Skeletal muscle tissue (tissue), 4 donors: ENCODE measurements around the gene THY1. TPM values are rescaled to one million over a fixed set of nuclear protein-coding genes. Genes with fewer than 3 reads are reported as not detected.

ENCODE experiments used
- H3K27ac ChIP-seq: one replicate; pipeline ENCODE4 v1.7.0; 2013; ENCODE audit warnings: mild to moderate bottlenecking, low read depth, low read length, inconsistent platforms
- H3K27me3 ChIP-seq, 3 donors: one replicate each; pipeline ENCODE4 v1.7.0; 2013; ENCODE audit warnings: low read length in 3 of 3; ENCODE audit not compliant: control insufficient read depth in 3 of 3, insufficient read depth in 3 of 3
- H3K36me3 ChIP-seq, 3 donors: one replicate each; pipeline ENCODE4 v1.7.0; 2013; ENCODE audit warnings: low read length in 3 of 3; ENCODE audit not compliant: control insufficient read depth in 3 of 3, insufficient read depth in 3 of 3
- H3K4me1 ChIP-seq, 3 donors: one replicate each; pipeline ENCODE4 v1.7.0; 2013; ENCODE audit warnings: low read length in 3 of 3, mild to moderate bottlenecking in 3 of 3; ENCODE audit not compliant: control insufficient read depth in 3 of 3, insufficient read depth in 3 of 3
- H3K4me3 ChIP-seq, 3 donors: one replicate each; pipeline ENCODE4 v1.7.0; 2013; ENCODE audit warnings: low read length in 3 of 3
- H3K9ac ChIP-seq, 3 donors: one replicate each; pipeline ENCODE4 v1.7.0; 2013; ENCODE audit warnings: low read length in 3 of 3, mild to moderate bottlenecking in 3 of 3, moderate library complexity in 2 of 3, low read depth in 1 of 3
- H3K9me3 ChIP-seq, 3 donors: one replicate each; pipeline ENCODE4 v1.7.0; 2013; ENCODE audit warnings: low read length in 3 of 3; ENCODE audit not compliant: control insufficient read depth in 3 of 3
- total RNA-seq: library from RNA; depleted of rRNA; stranded (reverse); fragments of >200 nt; gene quantifications from one replicate; pipeline ENCODE4 v1.2.3, GENCODE V29; 2014
- donor health status: Osteomylitis.

Gene THY1
- total RNA-seq, 1 donor from 2014 or later, result 19.8 TPM

GRCh38 chr11:119420631-119421030 lies 2.3 kb downstream of the THY1 start:
- Histone ChIP-seq H3K36me3 (no peaks in the 10 kb centered on the region), H3K9me3 (no peaks in the 10 kb centered on the region), H3K4me3 (no peak overlapping the region), H3K9ac (no peak overlapping the region), H3K4me1 (peaks cover 13 to 23% (median 17%) of the 10 kb centered on the region in 3 donors), H3K27me3 (peaks cover 42 to 61% (median 50%) of the 10 kb centered on the region in 3 donors), H3K27ac (no peak overlapping the region)

DNA sequence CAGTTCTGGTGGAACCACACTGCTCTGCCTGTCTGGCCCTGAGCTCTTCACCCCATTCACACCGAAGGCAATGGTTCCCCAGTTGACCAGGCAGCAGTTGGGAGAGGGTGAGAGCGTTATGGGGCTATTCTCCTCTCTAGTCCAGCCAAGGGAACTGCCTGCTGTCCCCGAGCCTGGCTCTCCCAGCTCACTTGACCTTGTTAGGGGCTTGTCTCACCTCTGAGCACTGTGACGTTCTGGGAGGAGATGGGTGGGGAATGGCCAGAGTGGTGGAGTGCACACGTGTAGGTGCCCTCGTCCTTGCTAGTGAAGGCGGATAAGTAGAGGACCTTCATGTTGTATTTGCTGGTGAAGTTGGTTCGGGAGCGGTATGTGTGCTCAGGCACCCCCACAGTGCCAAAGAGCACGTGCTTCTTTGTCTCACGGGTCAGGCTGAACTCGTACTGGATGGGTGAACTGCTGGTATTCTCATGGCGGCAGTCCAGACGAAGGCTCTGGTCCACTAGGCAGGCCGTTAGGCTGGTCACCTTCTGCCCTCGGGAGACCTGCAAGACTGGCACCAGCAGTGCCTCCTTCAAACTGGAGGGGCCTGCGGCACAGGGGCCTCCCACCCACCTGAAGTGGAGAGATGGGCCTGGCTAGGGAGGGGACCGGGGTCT lies 3.0 kb downstream of the THY1 start:
- peaks cover 13 to 23% (median 17%) of the 10 kb centered on the region in 3 donors for H3K4me1 ChIP-seq
- H3K27ac ChIP-seq, result no peak overlapping the region
- H3K9ac ChIP-seq, result peak overlapping the region in 1 of 3 donors; percentile 25

DNA sequence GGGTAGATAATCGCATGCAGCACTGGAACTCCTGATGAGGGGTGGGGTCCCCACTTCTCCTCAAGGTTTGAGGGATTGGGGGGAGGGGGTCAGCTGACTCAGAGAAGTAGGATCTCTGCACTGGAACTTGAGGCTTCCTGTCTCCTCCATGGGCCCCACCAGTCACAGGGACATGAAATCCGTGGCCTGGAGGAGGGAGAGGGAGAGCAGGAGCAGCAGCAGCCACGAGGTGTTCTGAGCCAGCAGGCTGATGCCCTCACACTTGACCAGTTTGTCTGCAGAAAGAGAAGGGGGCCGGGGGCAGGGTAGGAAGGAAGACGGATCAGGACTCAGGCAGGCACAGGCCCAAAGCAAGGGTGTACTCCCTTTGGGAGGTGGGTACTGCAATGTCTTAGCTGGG lies 3.7 kb downstream of the THY1 start:
- H3K36me3 ChIP-seq, result no peaks in the 10 kb centered on the region
- H3K4me3 ChIP-seq, result no peak overlapping the region
- H3K4me1 ChIP-seq, result peaks cover 13 to 23% (median 17%) of the 10 kb centered on the region in 3 donors
- peaks cover 42 to 54% (median 44%) of the 10 kb centered on the region in 3 donors for H3K27me3 ChIP-seq
- H3K9ac ChIP-seq, result no peak overlapping the region
- no peaks in the 10 kb centered on the region for H3K9me3 ChIP-seq
- H3K27ac ChIP-seq, result no peak overlapping the region

More for the DNA sequence above, 3.0 kb downstream of the THY1 start:
- Histone ChIP-seq H3K4me3 (no peak overlapping the region), H3K36me3 (no peaks in the 10 kb centered on the region), H3K27me3 (peaks cover 42 to 59% (median 50%) of the 10 kb centered on the region in 3 donors), H3K9me3 (no peaks in the 10 kb centered on the region)

DNA sequence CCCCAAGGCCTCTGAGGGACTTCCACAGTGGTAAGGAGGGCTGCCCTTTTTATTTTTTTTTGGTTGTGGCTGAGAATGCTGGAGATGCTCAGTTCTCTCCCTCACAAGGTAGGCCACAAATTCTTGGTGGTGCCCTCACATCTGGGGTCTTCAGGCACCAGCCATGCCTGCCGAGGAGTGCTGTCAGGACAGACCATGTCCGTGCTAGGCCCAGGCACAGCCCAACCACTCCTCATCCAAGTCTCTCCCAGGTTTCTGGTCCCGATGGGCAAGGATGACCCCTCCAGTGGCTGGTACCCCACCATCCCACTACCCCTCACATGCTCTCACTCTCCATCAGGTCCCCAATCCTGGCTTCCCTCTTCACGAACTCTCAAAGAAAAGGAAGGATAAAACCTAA lies 4.2 kb downstream of the THY1 start:
- Histone ChIP-seq H3K36me3 (no peaks in the 10 kb centered on the region), H3K9ac (no peak overlapping the region), H3K4me1 (peaks cover 13 to 23% (median 17%) of the 10 kb centered on the region in 3 donors), H3K9me3 (no peaks in the 10 kb centered on the region), H3K4me3 (no peak overlapping the region), H3K27me3 (peaks cover 39 to 49% (median 40%) of the 10 kb centered on the region in 3 donors), H3K27ac (no peak overlapping the region)

DNA sequence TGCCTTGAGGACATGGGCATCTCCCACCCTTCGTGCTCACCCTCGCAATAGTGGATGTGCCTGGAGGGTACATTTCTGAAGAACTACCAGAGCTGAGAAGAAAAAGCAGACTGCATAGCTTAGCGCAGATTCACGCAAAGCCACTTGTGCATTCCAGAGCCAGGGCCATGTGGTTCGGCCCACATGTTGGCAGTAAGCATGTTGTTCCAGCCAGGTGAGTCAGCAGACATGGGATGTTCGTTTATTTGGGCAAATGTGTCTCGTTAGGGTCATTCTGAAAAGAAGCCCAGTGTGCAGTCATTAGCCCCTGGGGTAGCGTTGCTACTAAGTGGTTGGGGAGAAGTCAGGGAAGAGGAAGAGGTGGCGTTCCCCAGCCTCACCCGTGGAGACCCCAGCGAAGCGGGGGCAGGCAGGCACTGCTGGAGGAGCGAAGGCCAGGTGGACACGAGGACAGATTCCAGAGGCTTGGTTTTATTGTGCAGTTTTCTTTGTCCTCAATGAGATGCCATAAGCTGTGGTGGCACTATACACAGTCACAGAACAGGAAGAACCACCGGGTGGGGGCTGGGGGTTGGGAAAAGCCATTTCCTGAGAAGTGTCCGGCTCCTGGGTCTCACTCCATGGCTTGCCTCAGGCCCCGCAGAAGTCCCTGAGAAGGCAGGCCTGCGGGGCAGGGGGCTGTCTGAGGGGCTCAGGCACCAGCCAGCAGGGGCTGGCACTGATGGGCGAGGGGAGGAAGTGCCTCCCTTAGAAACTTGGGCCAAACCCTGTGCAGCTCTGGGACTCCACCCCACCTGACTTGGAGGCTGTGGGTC lies 5.0 kb downstream of the THY1 start:
- H3K9ac ChIP-seq, result no peak overlapping the region
- H3K27ac ChIP-seq, result no peak overlapping the region
- no peaks in the 10 kb centered on the region for H3K36me3 ChIP-seq
- peaks cover 13 to 23% (median 16%) of the 10 kb centered on the region in 3 donors for H3K4me1 ChIP-seq
- no peaks in the 10 kb centered on the region for H3K9me3 ChIP-seq
- peaks cover 33 to 42% (median 35%) of the 10 kb centered on the region in 3 donors for H3K27me3 ChIP-seq
- H3K4me3 ChIP-seq, result no peak overlapping the region

- H3K9ac ChIP-seq, result no peak overlapping the region
- peaks cover 23 to 32% (median 25%) of the 10 kb centered on the region in 3 donors for H3K27me3 ChIP-seq
- no peak overlapping the region for H3K27ac ChIP-seq
- no peak overlapping the region for H3K4me3 ChIP-seq
- H3K36me3 ChIP-seq, result no peaks in the 10 kb centered on the region
- no peaks in the 10 kb centered on the region for H3K9me3 ChIP-seq
- peaks cover 7 to 14% (median 12%) of the 10 kb centered on the region in 3 donors for H3K4me1 ChIP-seq
Observed at GRCh38 chr11:119416606-119417580, 6.1 kb downstream of the THY1 start.

DNA sequence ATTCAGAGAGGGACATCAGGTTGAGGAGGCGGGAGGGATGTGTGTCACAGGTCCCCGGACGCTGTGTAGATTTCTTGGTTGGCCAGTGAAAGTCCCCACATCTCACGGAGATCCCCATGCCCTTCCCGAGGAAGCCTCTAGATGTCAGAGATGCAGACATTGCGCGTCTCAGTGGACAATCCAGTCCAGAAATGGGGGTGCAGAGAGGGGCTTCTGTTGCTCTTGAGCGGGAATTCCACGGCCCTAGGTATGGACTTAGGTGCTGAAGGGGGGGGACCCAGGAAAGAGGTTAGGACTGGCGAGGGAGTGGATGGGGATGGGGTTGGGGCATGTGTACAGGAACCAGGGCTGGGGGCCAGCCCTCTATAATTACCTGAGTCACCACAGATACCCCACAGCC lies 7.0 kb downstream of the THY1 start:
- no peak overlapping the region for H3K27ac ChIP-seq
- H3K36me3 ChIP-seq, result no peaks in the 10 kb centered on the region
- H3K4me1 ChIP-seq, result peaks cover 0 to 9% (median 6%) of the 10 kb centered on the region in 3 donors
- H3K27me3 ChIP-seq, result peaks cover 14 to 24% (median 19%) of the 10 kb centered on the region in 3 donors
- no peaks in the 10 kb centered on the region for H3K9me3 ChIP-seq
- H3K4me3 ChIP-seq, result no peak overlapping the region
- H3K9ac ChIP-seq, result no peak overlapping the region

DNA sequence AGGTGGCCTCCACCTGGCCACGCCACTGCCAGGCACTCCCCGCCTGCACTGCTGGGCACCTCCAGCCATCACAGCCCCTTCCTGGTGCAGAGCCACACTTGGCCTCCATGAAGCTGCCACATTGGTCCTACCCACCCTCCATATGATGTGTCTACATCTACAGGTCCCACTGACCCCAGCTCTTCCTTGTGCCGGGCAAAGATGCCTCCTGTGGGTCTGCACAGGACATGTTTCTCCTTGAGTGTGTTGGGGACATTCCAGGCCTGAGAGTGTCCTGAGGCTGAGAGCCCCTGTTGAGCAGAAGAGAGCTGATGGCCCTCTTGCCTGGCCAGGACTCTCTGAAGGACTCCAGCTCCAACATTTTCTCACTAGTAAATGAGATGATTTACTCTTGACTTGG lies 7.5 kb downstream of the THY1 start:
- no peak overlapping the region for H3K4me3 ChIP-seq
- H3K4me1 ChIP-seq, result peaks cover 0 to 9% (median 4%) of the 10 kb centered on the region in 3 donors
- H3K36me3 ChIP-seq, result no peaks in the 10 kb centered on the region
- no peak overlapping the region for H3K9ac ChIP-seq
- H3K27ac ChIP-seq, result no peak overlapping the region
- peaks cover 10 to 20% (median 15%) of the 10 kb centered on the region in 3 donors for H3K27me3 ChIP-seq
- H3K9me3 ChIP-seq, result no peaks in the 10 kb centered on the region

GRCh38 chr11:119414734-119415133 lies 8.2 kb downstream of the THY1 start:
- Histone ChIP-seq H3K4me3 (no peak overlapping the region), H3K27ac (no peak overlapping the region), H3K9ac (no peak overlapping the region), H3K9me3 (no peaks in the 10 kb centered on the region), H3K36me3 (no peaks in the 10 kb centered on the region), H3K4me1 (peaks cover 0 to 9% (median 4%) of the 10 kb centered on the region in 3 donors), H3K27me3 (peaks cover 2 to 12% (median 7%) of the 10 kb centered on the region in 3 donors)
